Small intestine (tissue), 7 donors: Measurements from ENCODE around the gene ROCK2. TPM values are rescaled to one million over a fixed set of nuclear protein-coding genes. Genes with fewer than 3 reads are reported as not detected.

Source experiments
- DNase-seq, 2 donors: peaks; one replicate each; pipeline versions ENCODE4 v3.0.0 to v3.0.0-alpha.2; 2013
- FAIRE-seq: peaks from 2 replicates; lab custom pipeline; 2012; peaks lifted over from hg19 to GRCh38; lab: Jason Lieb, UNC
- H3K27ac ChIP-seq, 3 donors: one replicate each; pipeline ENCODE4 v1.5.1; 2013; ENCODE audit warnings: low read length in 2 of 3, mild to moderate bottlenecking in 2 of 3, control low read depth in 1 of 3, inconsistent platforms in 1 of 3, low read depth in 1 of 3, moderate library complexity in 1 of 3
- H3K27me3 ChIP-seq, 3 donors: one replicate each; pipeline ENCODE4 v1.6.1; 2013; ENCODE audit warnings: low read length in 3 of 3, inconsistent platforms in 1 of 3; ENCODE audit not compliant: control insufficient read depth in 3 of 3, insufficient read depth in 3 of 3
- H3K36me3 ChIP-seq, 3 donors: one replicate each; pipeline ENCODE4 v1.6.1; 2013; ENCODE audit warnings: low read length in 3 of 3, inconsistent platforms in 1 of 3, low read depth in 1 of 3, mild to moderate bottlenecking in 1 of 3, moderate library complexity in 1 of 3; ENCODE audit not compliant: control insufficient read depth in 3 of 3, insufficient read depth in 2 of 3
- H3K4me1 ChIP-seq, 3 donors: one replicate each; pipeline ENCODE4 v1.6.1; 2013; ENCODE audit warnings: low read length in 2 of 3, inconsistent platforms in 1 of 3, low read depth in 1 of 3, mild to moderate bottlenecking in 1 of 3, moderate library complexity in 1 of 3; ENCODE audit not compliant: control insufficient read depth in 3 of 3, insufficient read depth in 2 of 3
- H3K4me3 ChIP-seq, 3 donors: one replicate each; pipeline ENCODE4 v1.5.1; 2013; ENCODE audit warnings: low read length in 3 of 3, control low read depth in 1 of 3, inconsistent platforms in 1 of 3, low read depth in 1 of 3, mild to moderate bottlenecking in 1 of 3, moderate library complexity in 1 of 3
- H3K9me3 ChIP-seq, 2 donors: one replicate each; pipeline ENCODE4 v1.6.1; 2013; ENCODE audit warnings: low read depth in 1 of 2, low read length in 1 of 2; ENCODE audit not compliant: control insufficient read depth in 2 of 2, insufficient read depth in 1 of 2
- WGBS, 3 donors: extraction: QIAGEN DNeasy Blood & Tissue Kit; methylation state at CpG; one replicate each; pipeline ENCODE4 v1.1.7; 2013; 5-methylcytosine and 5-hydroxymethylcytosine counted together
- polyA plus RNA-seq, 4 donors: library from polyadenylated mRNA; stranded (reverse) in 3 of 4; unstranded in 1 of 4; fragments of 200-250 nt in 3 of 4; fragments of 120-200 nt in 1 of 4; gene quantifications; one replicate each; pipeline versions ENCODE4 v1.2.1 to v1.2.3, GENCODE V29; 2013
- donor health status: healthy with polysubstance abuse.
- donor health status: control.
- donor health status: control.
- donor health status: Bipolar disorder and iron deficiency.
- donor health status: healthy.

ROCK2 gene
- polyA plus RNA-seq, 4 donors, result 12.0 to 53.2 (median 16.0) TPM

DNA sequence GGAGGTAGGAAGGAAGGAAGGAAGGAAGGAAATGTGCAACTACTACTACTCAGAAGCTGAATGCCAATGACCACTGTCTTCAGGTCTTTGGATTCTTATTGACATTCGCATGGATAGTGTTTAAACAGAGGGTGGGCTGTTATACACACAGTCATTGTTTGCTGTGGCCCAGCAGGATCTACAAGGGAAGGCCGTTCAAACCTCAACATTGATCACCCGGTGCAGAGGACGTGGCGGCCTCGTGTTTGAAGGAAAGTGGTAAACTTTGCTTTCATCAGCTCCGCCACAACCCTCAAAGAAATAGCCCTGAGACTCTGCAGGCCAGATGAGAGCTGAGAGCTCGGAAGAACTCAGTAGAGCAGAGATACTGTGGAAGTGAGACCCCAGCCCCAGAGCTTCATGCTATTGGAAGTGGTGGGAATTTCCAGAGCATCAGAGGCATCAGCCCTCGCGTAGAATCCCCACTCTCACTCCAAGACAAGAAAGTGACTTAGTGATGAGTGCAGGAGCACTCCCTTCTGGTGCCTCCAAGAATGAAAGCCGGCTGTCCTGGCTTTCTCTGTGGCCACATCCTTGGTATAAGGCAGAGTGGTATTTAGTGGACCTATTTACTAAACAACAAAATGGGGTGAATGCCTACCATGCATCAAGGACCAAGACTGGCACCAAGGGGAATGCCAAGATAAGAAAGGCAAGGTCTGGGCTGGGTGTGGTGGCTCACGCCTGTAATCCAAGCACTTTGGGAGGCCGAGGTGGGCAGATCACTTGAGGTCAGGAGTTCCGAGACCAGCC is 10.1 kb upstream of the ROCK2 start:
- H3K9me3 ChIP-seq, result no peaks in the 10 kb centered on the region
- no peaks in the 10 kb centered on the region for H3K27me3 ChIP-seq
- no peak overlapping the region for H3K27ac ChIP-seq
- no peak for FAIRE-seq
- peak in 1 of 2 donors; percentile 45 for DNase-seq
- H3K4me1 ChIP-seq, result peaks cover 0 to 35% (median 8%) of the 10 kb centered on the region in 3 donors
- H3K4me3 ChIP-seq, result no peak overlapping the region
- WGBS, 3 donors, result 83 to 87% (median 85%) methylated on average over 14 of the region's 14 CpGs
- no peaks in the 10 kb centered on the region for H3K36me3 ChIP-seq

DNA sequence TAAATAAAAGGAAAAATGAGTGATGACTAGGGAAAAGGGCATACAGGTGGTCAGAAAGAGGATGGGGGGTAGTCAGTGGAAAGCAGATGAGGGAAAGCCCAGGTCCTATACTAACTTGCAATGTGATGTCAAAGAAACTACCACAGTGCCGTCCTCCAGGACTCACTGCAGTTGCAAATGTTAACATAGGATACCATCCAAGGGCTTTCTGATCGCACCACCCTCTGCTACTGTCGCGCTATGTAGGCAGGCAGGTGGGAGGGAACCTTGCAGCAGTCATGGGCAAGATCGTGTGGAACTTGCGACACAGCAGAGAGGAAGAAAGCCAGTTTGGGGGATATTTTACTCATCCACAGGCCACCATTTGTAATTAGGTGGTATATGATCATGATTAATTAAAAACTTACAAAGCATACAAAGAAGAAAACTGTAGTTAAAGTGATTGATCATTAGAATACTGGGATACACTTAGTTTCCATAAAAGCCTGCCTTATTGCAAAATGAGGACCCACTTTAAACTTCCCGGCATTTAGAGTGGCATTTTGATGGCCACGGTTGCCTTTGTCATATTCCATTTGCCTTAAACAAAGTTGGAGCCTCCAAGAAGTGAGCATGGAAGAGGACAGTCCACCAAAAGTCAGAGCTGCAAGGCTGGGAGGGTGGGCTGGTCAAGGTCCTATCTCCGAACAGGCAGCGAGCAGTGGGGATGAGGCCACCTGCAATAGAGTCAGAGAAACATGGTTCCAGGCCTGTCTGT is 8.5 kb upstream of the ROCK2 start:
- Histone ChIP-seq H3K9me3 (no peaks in the 10 kb centered on the region), H3K4me3 (no peak overlapping the region), H3K36me3 (no peaks in the 10 kb centered on the region), H3K27ac (no peak overlapping the region), H3K27me3 (no peaks in the 10 kb centered on the region), H3K4me1 (peaks cover 0 to 40% (median 6%) of the 10 kb centered on the region in 3 donors)
- DNase-seq (no peak), FAIRE-seq (no peak)
- WGBS, 3 donors, result 93 to 94% (median 94%) methylated on average over 10 of the region's 10 CpGs

GRCh38 chr2:11348209-11348749 is 3.8 kb upstream of the ROCK2 start:
- Histone ChIP-seq H3K27me3 (no peaks in the 10 kb centered on the region), H3K27ac (no peak overlapping the region), H3K4me1 (peaks cover 0 to 20% (median 2%) of the 10 kb centered on the region in 3 donors), H3K9me3 (no peaks in the 10 kb centered on the region), H3K4me3 (no peak overlapping the region), H3K36me3 (no peaks in the 10 kb centered on the region)
- no peak for DNase-seq
- FAIRE-seq, result no peak
- WGBS, 3 donors, result 67 to 75% (median 69%) methylated on average over 5 of the region's 5 CpGs

DNA sequence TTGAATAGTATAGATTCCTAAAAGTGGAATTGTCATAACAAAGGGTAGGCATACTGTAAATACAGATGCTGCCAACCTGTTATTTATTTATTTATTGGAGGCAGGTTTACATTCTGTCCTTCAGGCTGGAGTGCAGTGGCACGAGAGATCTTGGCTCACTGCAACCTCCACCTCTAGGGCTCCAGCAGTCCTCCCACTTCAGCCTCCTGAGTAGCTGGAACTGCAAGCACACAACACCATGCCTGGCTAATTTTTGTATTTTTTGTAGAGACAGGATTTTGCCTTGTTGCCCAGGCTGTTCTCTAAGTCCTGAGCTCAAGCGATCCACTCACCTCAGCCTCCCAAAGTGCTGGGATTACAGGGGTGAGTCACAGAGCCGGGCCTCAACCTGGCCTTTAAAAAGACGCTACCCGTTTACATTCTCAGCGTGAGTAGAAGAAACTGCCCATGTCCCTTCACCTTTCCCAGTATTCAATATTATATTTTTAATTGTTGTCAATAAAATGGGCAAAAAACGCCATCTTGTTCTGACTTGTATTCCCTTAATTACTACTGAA is 3.0 kb upstream of the ROCK2 start:
- 86 to 93% (median 91%) methylated on average over 7 of the region's 7 CpGs for WGBS, 3 donors
- no peak for FAIRE-seq
- Histone ChIP-seq H3K27ac (no peak overlapping the region), H3K9me3 (no peaks in the 10 kb centered on the region), H3K4me3 (no peak overlapping the region), H3K4me1 (peaks cover 0 to 20% (median 2%) of the 10 kb centered on the region in 3 donors), H3K36me3 (no peaks in the 10 kb centered on the region), H3K27me3 (no peaks in the 10 kb centered on the region)
- DNase-seq, result no peak

GRCh38 chr2:11346023-11346482 is 1.6 kb upstream of the ROCK2 start:
- peak overlapping the region; percentile 39 to 94 (median 66) for H3K27ac ChIP-seq
- no peaks in the 10 kb centered on the region for H3K27me3 ChIP-seq
- H3K4me1 ChIP-seq, result peaks cover 2 to 20% (median 4%) of the 10 kb centered on the region in 3 donors
- FAIRE-seq (no peak), DNase-seq (peak; percentile 18 to 26)
- no peaks in the 10 kb centered on the region for H3K9me3 ChIP-seq
- H3K36me3 ChIP-seq, result no peaks in the 10 kb centered on the region
- WGBS, 3 donors, result 83 to 87% (median 84%) methylated on average over 4 of the region's 4 CpGs
- H3K4me3 ChIP-seq, result no peak overlapping the region

GRCh38 chr2:11344956-11345677 is 681 bp upstream of the ROCK2 start:
- Histone ChIP-seq H3K36me3 (no peaks in the 10 kb centered on the region), H3K4me1 (peaks cover 2 to 20% (median 5%) of the 10 kb centered on the region in 3 donors), H3K27me3 (no peaks in the 10 kb centered on the region), H3K27ac (peak overlapping the region; percentile 94 to 99 (median 98)), H3K4me3 (peak overlapping the region; percentile 52 to 99 (median 96)), H3K9me3 (no peaks in the 10 kb centered on the region)
- FAIRE-seq, result no peak
- peak; percentile 91 to 94 for DNase-seq
- 2% methylated on average over 48 to 58 of the region's 58 CpGs for WGBS, 3 donors

DNA sequence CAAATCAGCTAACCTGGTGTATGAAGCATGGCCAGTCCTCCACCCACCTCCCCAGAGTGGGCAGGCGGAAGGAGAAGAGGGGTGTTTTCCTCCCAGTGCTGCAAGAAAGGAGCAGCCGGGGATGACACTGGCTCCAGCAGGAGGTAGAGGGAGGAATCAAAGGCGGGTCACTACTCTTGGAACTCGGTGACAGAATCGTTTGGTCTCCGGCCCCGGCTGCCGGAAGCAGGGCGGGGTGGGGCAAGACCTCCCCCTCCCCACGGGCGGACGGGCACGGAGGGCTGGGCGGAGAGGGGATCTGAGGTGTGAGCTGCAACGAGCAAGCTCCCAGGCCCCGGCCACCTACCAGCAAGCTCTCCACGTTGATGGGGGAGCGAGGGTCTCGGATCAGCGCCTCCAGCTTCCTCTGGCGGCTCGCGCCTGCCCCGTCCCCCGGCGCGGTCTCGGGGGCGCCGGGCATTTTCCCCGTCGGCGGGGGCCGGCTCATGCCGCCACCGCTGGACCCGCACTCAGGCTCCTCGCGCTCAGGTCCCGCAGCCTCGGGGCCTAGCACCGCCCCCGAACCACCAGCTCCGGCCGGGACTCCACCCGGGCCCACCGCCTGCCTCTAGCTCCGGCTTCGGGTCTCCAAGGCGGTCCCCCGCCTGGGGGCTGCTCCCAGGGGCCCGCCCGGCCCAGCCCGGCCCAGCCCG is 640 bp downstream of the ROCK2 start:
- no peaks in the 10 kb centered on the region for H3K27me3 ChIP-seq
- H3K4me1 ChIP-seq, result peaks cover 2 to 20% (median 5%) of the 10 kb centered on the region in 3 donors
- H3K4me3 ChIP-seq, result peak overlapping the region; percentile 93 to 99 (median 96)
- DNase-seq (peak; percentile 73 to 79), FAIRE-seq (no peak)
- no peaks in the 10 kb centered on the region for H3K36me3 ChIP-seq
- 0 to 1% (median 0%) methylated on average over 24 to 55 of the region's 55 CpGs for WGBS, 3 donors
- no peaks in the 10 kb centered on the region for H3K9me3 ChIP-seq
- peak overlapping the region; percentile 94 to 99 (median 98) for H3K27ac ChIP-seq
